T1000 (cell line): ENCODE data around the gene HNRNPU.
"Not testable (repeated sequence)": the region's sequence is repeated elsewhere in the genome, so short reads cannot be mapped to it uniquely, and the experiment has no call there.

Experiments used
- DNase-seq: peaks from one replicate; lab custom pipeline; 2025; ENCODE audit warnings: mixed read lengths; lab: John Stamatoyannopoulos, UW

Gene HNRNPU

GRCh38 chr1:244840219-244840794, 24.0 kb downstream of the HNRNPU start:
- DNase-seq, result no peak

GRCh38 chr1:244839656-244840055, 24.7 kb downstream of the HNRNPU start:
- DNase-seq, result no peak

GRCh38 chr1:244837597-244838258, 26.6 kb downstream of the HNRNPU start:
- DNase-seq, result no peak

- DNase-seq, result no peak
Measured at GRCh38 chr1:244836584-244836983, 27.8 kb downstream of the HNRNPU start.

- DNase-seq, result no peak
Measured at GRCh38 chr1:244836135-244836521, 28.2 kb downstream of the HNRNPU start.

GRCh38 chr1:244835276-244836134, 28.8 kb downstream of the HNRNPU start, which contains the start of gene COX20:
TSS of gene COX20 (plus strand) at chr1:244835658. CDS start at chr1:244835715, 57 bp downstream.
- DNase-seq, result peak; percentile 88

- DNase-seq, result peak; percentile 88
Measured at GRCh38 chr1:244834543-244835275, 29.6 kb downstream of the HNRNPU start.

GRCh38 chr1:244833734-244834542, 30.4 kb downstream of the HNRNPU start:
- DNase-seq, result no peak

- DNase-seq, result not testable (repeated sequence)
Measured at GRCh38 chr1:244833260-244833659, 31.1 kb downstream of the HNRNPU start.

GRCh38 chr1:244830639-244831038, 33.7 kb downstream of the HNRNPU start:
- DNase-seq, result no peak

- DNase-seq, result no peak
Measured at GRCh38 chr1:244826712-244827111, 37.6 kb downstream of the HNRNPU start.

- no peak for DNase-seq
Measured at GRCh38 chr1:244822878-244823277, 41.5 kb downstream of the HNRNPU start.

- no peak for DNase-seq
Measured at GRCh38 chr1:244821134-244821533, 43.2 kb downstream of the HNRNPU start.

- no peak for DNase-seq
Measured at GRCh38 chr1:244820131-244820530, 44.2 kb downstream of the HNRNPU start.

- DNase-seq, result no peak
Measured at GRCh38 chr1:244817415-244817894, 46.9 kb downstream of the HNRNPU start.

- DNase-seq, result no peak
Measured at GRCh38 chr1:244815600-244816099, 48.7 kb downstream of the HNRNPU start.

GRCh38 chr1:244813327-244813726, 51.0 kb downstream of the HNRNPU start:
- no peak for DNase-seq

- DNase-seq, result no peak
Measured at GRCh38 chr1:244810221-244810620, 54.1 kb downstream of the HNRNPU start.

- no peak for DNase-seq
Measured at GRCh38 chr1:244807138-244807537, 57.2 kb downstream of the HNRNPU start.

- DNase-seq, result no peak
Measured at GRCh38 chr1:244804841-244805240, 59.5 kb downstream of the HNRNPU start.
